Measurements from ENCODE around the gene H3-3A.

- TF ChIP-seq SREBF1 (IDR thresholded peaks at IDR 0.05; ENCODE audit: low read length): no peak
- TF ChIP-seq BCLAF1 (IDR thresholded peaks at IDR 0.05): no peak
- no peak for TF ChIP-seq CTCF (IDR thresholded peaks at IDR 0.05 in 2 of 3, conservative IDR thresholded peaks at IDR 0.05 in 1 of 3; ENCODE audit: control insufficient read depth in 2 of 3, extremely low read depth in 1 of 3, insufficient read depth in 1 of 3, low read depth in 3 of 3, low read length in 3 of 3)
- TF ChIP-seq ZNF274 (IDR thresholded peaks at IDR 0.05; ENCODE audit: insufficient read depth, insufficient read length): no peak
- no peak for TF ChIP-seq FOS (IDR thresholded peaks at IDR 0.05; ENCODE audit: borderline replicate concordance, extremely low read depth, insufficient read length)
These were observed 2.1 kb upstream of the H3-3A start for GRCh38 chr1:226060427-226060826.

Data from GM12878 (cell line).